Karpas-422 (cell line): ENCODE measurements around the gene CRCP. TPM values are rescaled to one million over a fixed set of nuclear protein-coding genes. Genes with fewer than 3 reads are reported as not detected.
"Not testable (repeated sequence)": the region's sequence is repeated elsewhere in the genome, so short reads cannot be mapped to it uniquely, and the experiment has no call there.

Source experiments
- DNase-seq: peaks from one replicate; pipeline ENCODE4 v3.0.0-alpha.2; 2015
- H2AFZ ChIP-seq: fragments of 200-600 bp; sonication (generic); 2 replicates; pipeline ENCODE4 v1.6.1; 2014; ENCODE audit warnings: antibody characterized with exemption, low read length, mixed read lengths
- H3K27ac ChIP-seq: fragments of 200-600 bp; sonication (generic); 2 replicates; pipeline ENCODE4 v1.5.1; 2014; ENCODE audit warnings: mild to moderate bottlenecking, low read length, moderate library complexity
- H3K27me3 ChIP-seq: fragments of 200-600 bp; sonication (generic); 2 replicates; pipeline ENCODE4 v1.6.1; 2014; ENCODE audit warnings: low read length, mixed read lengths
- H3K36me3 ChIP-seq: fragments of 200-600 bp; sonication (generic); 2 replicates; pipeline ENCODE4 v1.6.1; 2014; ENCODE audit warnings: low read length, mixed read lengths; ENCODE audit not compliant: insufficient read depth
- H3K4me1 ChIP-seq: fragments of 200-600 bp; sonication (generic); 2 replicates; pipeline ENCODE4 v1.6.1; 2014; ENCODE audit warnings: mild to moderate bottlenecking, low read length, mixed read lengths
- H3K4me2 ChIP-seq: fragments of 200-600 bp; sonication (generic); 2 replicates; pipeline ENCODE4 v1.6.1; 2014; ENCODE audit warnings: low read length, low read depth, mild to moderate bottlenecking; ENCODE audit not compliant: poor library complexity, severe bottlenecking
- H3K4me3 ChIP-seq: fragments of 200-600 bp; sonication (generic); 2 replicates; pipeline ENCODE4 v1.5.1; 2014; ENCODE audit warnings: mild to moderate bottlenecking, antibody characterized with exemption, low read length, mixed read lengths
- H3K79me2 ChIP-seq: fragments of 200-600 bp; sonication (generic); 2 replicates; pipeline ENCODE4 v1.6.1; 2014; ENCODE audit warnings: mild to moderate bottlenecking, low read length, mixed read lengths
- H3K9ac ChIP-seq: fragments of 200-600 bp; sonication (generic); 2 replicates; pipeline ENCODE4 v1.6.0; 2014; ENCODE audit warnings: low read length
- H3K9me2 ChIP-seq: fragments of 200-600 bp; sonication (generic), shearing (Covaris generic); replicated peaks from 2 replicates; pipeline ENCODE4 v1.6.0; 2014; ENCODE audit warnings: mild to moderate bottlenecking, low read length, moderate library complexity; ENCODE audit not compliant: insufficient read depth
- H3K9me3 ChIP-seq: fragments of 300-700, 200-600 bp; sonication (generic); 2 replicates; pipeline ENCODE4 v1.6.1; 2014; ENCODE audit warnings: low read length, mixed read lengths
- H4K20me1 ChIP-seq: fragments of 200-600 bp; sonication (generic); 2 replicates; pipeline ENCODE4 v1.6.1; 2014; ENCODE audit warnings: mild to moderate bottlenecking, antibody characterized with exemption, low read length, low read depth; ENCODE audit not compliant: insufficient read depth
- total RNA-seq: library from RNA; depleted of rRNA; stranded (reverse); fragments of >200 nt; shearing (Covaris generic); gene quantifications from 2 replicates; pipeline ENCODE4 v1.2.3, GENCODE V29; 2014; ENCODE audit warnings: low replicate concordance

Gene CRCP
- total RNA-seq, 1 experiment from 2014 or later = 22.6 TPM

GRCh38 chr7:66142334-66142733, 27.7 kb downstream of the CRCP start:
- Histone ChIP-seq H4K20me1 (0 out of 2 replicates have a peak, but pooled peaks cover 4% of the 10 kb centered on the region), H3K9ac (no peak overlapping the region), H3K79me2 (peaks cover 71% of the 10 kb centered on the region), H3K36me3 (peaks cover 35% of the 10 kb centered on the region; the same call in 1 of the 2 replicates), H3K27ac (no peak overlapping the region), H3K4me1 (no peaks in the 10 kb centered on the region), H3K9me3 (no peaks in the 10 kb centered on the region), H2AFZ (no peak overlapping the region), H3K9me2 (no peaks in the 10 kb centered on the region), H3K4me3 (no peak overlapping the region), H3K4me2 (no peak overlapping the region), H3K27me3 (no peaks in the 10 kb centered on the region)
- DNase-seq = no peak

DNA sequence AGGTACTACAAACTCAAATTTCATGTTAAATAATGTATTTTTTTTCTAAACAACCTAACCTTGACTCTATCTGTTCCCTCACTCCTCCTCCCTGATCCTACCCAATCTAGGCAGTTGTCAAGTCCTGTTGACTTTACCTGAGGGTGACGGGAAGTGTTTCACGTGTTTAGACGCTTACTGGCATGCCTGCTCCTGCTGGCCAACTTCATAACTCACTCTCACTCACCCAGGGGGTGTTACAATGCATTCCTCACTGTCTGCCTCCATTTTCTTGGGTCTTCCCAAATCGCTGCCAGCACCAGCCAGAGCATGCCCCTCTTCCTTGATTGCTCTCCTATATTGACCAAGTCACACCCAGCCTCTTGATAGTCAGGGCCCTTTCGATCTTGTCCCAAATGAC, 28.3 kb downstream of the CRCP start:
- H3K4me2 ChIP-seq = no peak overlapping the region
- no peaks in the 10 kb centered on the region for H3K27me3 ChIP-seq
- DNase-seq = no peak
- no peak overlapping the region for H3K9ac ChIP-seq
- no peaks in the 10 kb centered on the region for H3K9me2 ChIP-seq
- no peak overlapping the region for H2AFZ ChIP-seq
- peaks cover 36% of the 10 kb centered on the region; the same call in 1 of the 2 replicates for H3K36me3 ChIP-seq
- H3K79me2 ChIP-seq = peaks cover 66% of the 10 kb centered on the region
- no peaks in the 10 kb centered on the region for H3K4me1 ChIP-seq
- H4K20me1 ChIP-seq = 0 out of 2 replicates have a peak, but pooled peaks cover 4% of the 10 kb centered on the region
- H3K4me3 ChIP-seq = no peak overlapping the region
- no peaks in the 10 kb centered on the region for H3K9me3 ChIP-seq
- H3K27ac ChIP-seq = no peak overlapping the region

- no peak for DNase-seq
- H3K27me3 ChIP-seq = no peaks in the 10 kb centered on the region
- H3K9me2 ChIP-seq = no peaks in the 10 kb centered on the region
- no peak overlapping the region for H3K9ac ChIP-seq
- no peak overlapping the region for H3K4me3 ChIP-seq
- no peaks in the 10 kb centered on the region for H3K4me1 ChIP-seq
- no peak overlapping the region for H3K4me2 ChIP-seq
- H2AFZ ChIP-seq = no peak overlapping the region
- peaks cover 68% of the 10 kb centered on the region for H3K79me2 ChIP-seq
- H4K20me1 ChIP-seq = 0 out of 2 replicates have a peak, but pooled peaks cover 7% of the 10 kb centered on the region
- no peak overlapping the region for H3K27ac ChIP-seq
- no peaks in the 10 kb centered on the region for H3K9me3 ChIP-seq
- peaks cover 41% of the 10 kb centered on the region; the same call in 1 of the 2 replicates for H3K36me3 ChIP-seq
Observed at GRCh38 chr7:66143876-66144332, 29.3 kb downstream of the CRCP start.

GRCh38 chr7:66145400-66146104, 30.9 kb downstream of the CRCP start:
- no peak overlapping the region for H2AFZ ChIP-seq
- no peaks in the 10 kb centered on the region for H3K4me1 ChIP-seq
- H3K9me2 ChIP-seq = no peaks in the 10 kb centered on the region
- no peak overlapping the region for H3K4me2 ChIP-seq
- 0 out of 2 replicates have a peak, but pooled peaks cover 7% of the 10 kb centered on the region for H4K20me1 ChIP-seq
- H3K4me3 ChIP-seq = no peak overlapping the region
- no peak overlapping the region for H3K9ac ChIP-seq
- H3K79me2 ChIP-seq = peaks cover 58% of the 10 kb centered on the region
- peaks cover 37% of the 10 kb centered on the region for H3K36me3 ChIP-seq
- no peak for DNase-seq
- no peaks in the 10 kb centered on the region for H3K27me3 ChIP-seq
- no peak overlapping the region for H3K27ac ChIP-seq
- H3K9me3 ChIP-seq = no peaks in the 10 kb centered on the region

DNA sequence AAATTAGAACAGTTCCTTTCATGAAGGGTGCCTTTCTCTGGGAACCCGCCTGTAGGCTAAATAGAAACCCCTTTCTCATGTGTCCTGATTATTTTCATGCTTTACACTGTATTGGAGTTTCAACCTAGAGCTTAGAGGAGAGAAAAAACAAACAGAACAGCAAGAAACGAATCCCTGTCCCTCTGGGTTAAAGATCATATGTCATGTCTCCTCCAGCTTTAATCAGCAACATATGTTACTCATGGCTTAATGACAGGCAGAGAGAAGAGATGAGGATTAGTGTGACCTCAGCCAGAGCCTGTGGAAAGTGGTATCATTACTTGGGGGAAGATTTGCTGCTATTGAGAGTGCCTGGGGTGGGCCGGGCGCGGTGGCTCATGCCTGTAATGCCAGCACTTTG, 32.1 kb downstream of the CRCP start:
- Histone ChIP-seq H3K4me2 (no peak overlapping the region), H3K27me3 (no peaks in the 10 kb centered on the region), H4K20me1 (0 out of 2 replicates have a peak, but pooled peaks cover 7% of the 10 kb centered on the region), H3K36me3 (peaks cover 40% of the 10 kb centered on the region), H3K9me2 (no peaks in the 10 kb centered on the region), H3K79me2 (peaks cover 49% of the 10 kb centered on the region), H3K9ac (no peak overlapping the region), H3K4me1 (no peaks in the 10 kb centered on the region), H3K27ac (no peak overlapping the region), H3K4me3 (no peak overlapping the region), H3K9me3 (no peaks in the 10 kb centered on the region), H2AFZ (no peak overlapping the region)
- no peak for DNase-seq

GRCh38 chr7:66147657-66148056, 33.0 kb downstream of the CRCP start:
- not testable (repeated sequence) for H3K4me2 ChIP-seq, DNase-seq, H3K27ac ChIP-seq, H4K20me1 ChIP-seq, H3K4me3 ChIP-seq, H3K4me1 ChIP-seq, H3K9ac ChIP-seq, H2AFZ ChIP-seq, H3K9me3 ChIP-seq, H3K27me3 ChIP-seq, H3K9me2 ChIP-seq
- H3K79me2 ChIP-seq = peaks cover 40% of the 10 kb centered on the region
- H3K36me3 ChIP-seq = peaks cover 48% of the 10 kb centered on the region

DNA sequence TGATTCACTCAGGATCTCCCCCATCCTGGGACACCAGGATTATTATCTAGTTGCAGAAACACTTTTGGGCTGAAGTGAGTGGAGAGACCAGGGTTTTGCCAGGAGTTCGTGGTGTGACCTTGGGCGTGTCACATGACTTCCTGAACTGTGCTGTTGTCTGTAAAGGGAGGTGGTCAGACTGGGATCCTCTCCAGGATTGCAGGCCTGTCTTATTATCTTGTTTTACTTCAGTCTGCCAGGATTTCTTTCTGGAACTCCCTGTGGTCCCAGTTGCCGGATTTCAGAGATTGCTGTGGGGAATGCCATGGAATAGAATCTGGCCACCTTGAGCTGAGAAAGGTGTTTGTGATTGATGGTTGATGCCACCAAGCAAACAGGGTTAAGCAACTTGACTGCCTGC, 35.8 kb downstream of the CRCP start:
- H3K4me1 ChIP-seq = no peaks in the 10 kb centered on the region
- peaks cover 21% of the 10 kb centered on the region for H3K79me2 ChIP-seq
- H4K20me1 ChIP-seq = 0 out of 2 replicates have a peak, but pooled peaks cover 4% of the 10 kb centered on the region
- H3K4me2 ChIP-seq = no peak overlapping the region
- H2AFZ ChIP-seq = no peak overlapping the region
- H3K27ac ChIP-seq = no peak overlapping the region
- H3K9me2 ChIP-seq = no peaks in the 10 kb centered on the region
- H3K9ac ChIP-seq = no peak overlapping the region
- H3K36me3 ChIP-seq = peaks cover 56% of the 10 kb centered on the region
- H3K9me3 ChIP-seq = no peaks in the 10 kb centered on the region
- no peaks in the 10 kb centered on the region for H3K27me3 ChIP-seq
- DNase-seq = no peak
- H3K4me3 ChIP-seq = no peak overlapping the region

- Histone ChIP-seq H3K9me2 (no peaks in the 10 kb centered on the region), H3K4me1 (no peaks in the 10 kb centered on the region), H3K79me2 (peaks cover 11% of the 10 kb centered on the region), H3K27me3 (no peaks in the 10 kb centered on the region), H3K4me2 (no peak overlapping the region), H3K9ac (no peak overlapping the region), H3K4me3 (no peak overlapping the region), H2AFZ (no peak overlapping the region), H3K27ac (no peak overlapping the region), H4K20me1 (0 out of 2 replicates have a peak, but pooled peaks cover 4% of the 10 kb centered on the region), H3K9me3 (no peaks in the 10 kb centered on the region), H3K36me3 (peaks cover 64% of the 10 kb centered on the region)
- no peak for DNase-seq
Observed at GRCh38 chr7:66152371-66153191, 37.9 kb downstream of the CRCP start.
